ENCODE results near the gene SORD.

GRCh38 chr15:45022871-45023658 lies at the start of gene SORD:
- TF ChIP-seq, protein P1, sequence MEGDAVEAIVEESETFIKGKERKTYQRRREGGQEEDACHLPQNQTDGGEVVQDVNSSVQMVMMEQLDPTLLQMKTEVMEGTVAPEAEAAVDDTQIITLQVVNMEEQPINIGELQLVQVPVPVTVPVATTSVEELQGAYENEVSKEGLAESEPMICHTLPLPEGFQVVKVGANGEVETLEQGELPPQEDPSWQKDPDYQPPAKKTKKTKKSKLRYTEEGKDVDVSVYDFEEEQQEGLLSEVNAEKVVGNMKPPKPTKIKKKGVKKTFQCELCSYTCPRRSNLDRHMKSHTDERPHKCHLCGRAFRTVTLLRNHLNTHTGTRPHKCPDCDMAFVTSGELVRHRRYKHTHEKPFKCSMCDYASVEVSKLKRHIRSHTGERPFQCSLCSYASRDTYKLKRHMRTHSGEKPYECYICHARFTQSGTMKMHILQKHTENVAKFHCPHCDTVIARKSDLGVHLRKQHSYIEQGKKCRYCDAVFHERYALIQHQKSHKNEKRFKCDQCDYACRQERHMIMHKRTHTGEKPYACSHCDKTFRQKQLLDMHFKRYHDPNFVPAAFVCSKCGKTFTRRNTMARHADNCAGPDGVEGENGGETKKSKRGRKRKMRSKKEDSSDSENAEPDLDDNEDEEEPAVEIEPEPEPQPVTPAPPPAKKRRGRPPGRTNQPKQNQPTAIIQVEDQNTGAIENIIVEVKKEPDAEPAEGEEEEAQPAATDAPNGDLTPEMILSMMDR (conservative IDR thresholded peaks at IDR 0.05): no peak
- TF ChIP-seq ZFX (IDR thresholded peaks at IDR 0.05): no peak
